Activated naive CD8-positive, alpha-beta T cell treated with anti-CD3 and anti-CD28 coated beads, Interleukin-2, amount 10 ng/mL, durations not matched to agents 7 days and 5 days (primary cell): ENCODE measurements around the gene PLXDC2. TPM values are rescaled to one million over a fixed set of nuclear protein-coding genes. Genes with fewer than 3 reads are reported as not detected.
"Not testable (repeated sequence)": the region's sequence is repeated elsewhere in the genome, so short reads cannot be mapped to it uniquely, and the experiment has no call there.

Experiments used
- ATAC-seq: fragments of 150-1000 bp; cut with Tn5 transposase; one replicate; pipeline ENCODE4 v1.10.0; 2021; ENCODE audit warnings: low read depth, moderate library complexity
- POLR2A ChIA-PET: fragments of 350-600 bp; sonication (Branson Sonifier 250); formaldehyde crosslinking; loops from one replicate; lab custom pipeline; 2021; ENCODE audit warnings: antibody characterized with exemption; lab: Charles Lee
- DNase-seq: peaks from one replicate; pipeline ENCODE4 v3.0.0; 2021
- H3K27ac Mint-ChIP-seq: one replicate; pipeline ENCODE4 v1.8.0; 2022; ENCODE audit warnings: mild to moderate bottlenecking, mixed read lengths
- H3K27me3 Mint-ChIP-seq: one replicate; pipeline ENCODE4 v1.8.0; 2022; ENCODE audit warnings: mild to moderate bottlenecking, moderate library complexity, mixed read lengths
- H3K36me3 Mint-ChIP-seq: one replicate; pipeline ENCODE4 v1.8.0; 2021; ENCODE audit warnings: mild to moderate bottlenecking, mixed read lengths
- H3K4me1 Mint-ChIP-seq: one replicate; pipeline ENCODE4 v1.8.0; 2021; ENCODE audit warnings: mixed read lengths
- H3K4me3 Mint-ChIP-seq: one replicate; pipeline ENCODE4 v1.8.0; 2022; ENCODE audit warnings: mild to moderate bottlenecking, moderate library complexity, mixed read lengths
- H3K9me3 Mint-ChIP-seq: one replicate; pipeline ENCODE4 v1.8.0; 2021; ENCODE audit warnings: mixed read lengths
- total RNA-seq, 2 experiments: library from RNA; stranded (reverse); gene quantifications; one replicate each; pipeline ENCODE4 v1.2.3, GENCODE V29; 2021

The PLXDC2 gene
- total RNA-seq, 2 experiments from 2014 or later = 0.86 to 1.0 TPM

DNA sequence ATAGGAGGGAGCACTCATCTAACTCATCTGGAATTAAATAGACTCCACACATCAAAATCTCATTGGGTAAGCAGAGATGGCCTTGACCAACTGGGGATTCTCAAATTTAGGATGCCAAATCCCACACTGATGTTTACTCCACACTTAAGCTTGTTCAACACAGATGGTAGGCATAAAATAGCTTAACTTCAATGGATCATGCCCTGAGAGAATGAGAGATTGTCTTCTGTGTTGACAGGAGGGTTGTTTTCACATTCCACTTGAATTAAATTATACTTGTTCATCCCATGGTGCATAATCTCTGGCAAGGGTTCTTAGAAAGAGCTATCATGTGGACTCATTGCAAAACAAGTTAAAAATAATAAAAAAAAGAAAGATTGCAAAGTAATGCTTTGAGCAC, 391.4 kb downstream of the PLXDC2 start:
- DNase-seq (no peak), ATAC-seq (no peak)
- Mint-ChIP-seq H3K9me3 (peaks cover 4% of the 10 kb centered on the region), H3K27me3 (no peaks in the 10 kb centered on the region), H3K27ac (no peak overlapping the region), H3K4me1 (no peaks in the 10 kb centered on the region), H3K36me3 (no peaks in the 10 kb centered on the region), H3K4me3 (no peak overlapping the region)
- POLR2A ChIA-PET = no interaction called here

DNA sequence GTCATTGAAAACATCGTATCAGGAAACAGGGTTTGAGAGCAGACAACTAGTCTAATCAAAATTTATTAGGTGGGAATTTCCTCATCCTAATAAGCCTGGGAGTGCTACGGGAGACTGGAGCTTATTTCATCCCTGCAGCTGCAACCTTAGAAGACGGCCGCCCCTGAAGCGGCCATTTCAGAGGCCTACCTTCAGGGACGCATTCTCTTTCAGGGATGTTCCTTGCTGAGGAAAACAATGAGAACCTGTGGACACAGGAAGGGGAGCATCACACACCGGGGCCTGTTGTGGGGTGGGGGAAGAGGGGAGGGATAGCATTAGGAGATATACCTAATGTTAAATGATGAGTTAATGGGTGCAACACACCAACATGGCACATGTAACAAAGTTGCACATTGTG, 392.9 kb downstream of the PLXDC2 start:
- POLR2A ChIA-PET, ATAC-seq: not testable (repeated sequence)

DNA sequence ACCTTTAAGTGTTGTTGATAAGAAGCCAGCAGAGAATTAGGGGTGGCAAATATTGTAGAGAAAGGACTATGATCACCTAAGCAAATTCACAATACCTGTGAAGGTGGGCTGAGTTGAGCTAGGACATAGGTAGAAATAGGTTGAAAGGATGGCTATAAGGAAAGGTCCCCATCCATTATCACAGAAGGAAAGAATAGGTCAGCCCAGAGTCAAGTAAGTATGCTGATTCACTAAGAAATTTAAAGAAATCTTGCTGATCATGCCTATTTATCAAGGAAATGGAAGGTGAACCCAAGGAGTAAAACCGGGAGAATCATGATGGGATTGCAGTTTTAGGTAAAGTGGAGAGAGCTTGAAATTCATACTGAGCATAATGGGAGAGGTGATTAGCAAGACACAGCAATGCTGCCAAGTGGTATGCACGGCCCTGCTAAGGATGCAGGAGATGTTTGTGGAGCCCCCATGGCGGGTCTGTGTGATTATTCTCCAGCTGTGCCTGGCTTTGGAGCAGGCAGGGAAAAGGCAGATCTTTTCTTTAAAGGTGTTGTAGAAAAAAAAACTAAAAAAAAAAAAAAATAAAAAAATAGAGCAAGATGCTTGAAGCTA, 399.4 kb downstream of the PLXDC2 start:
- H3K4me1 Mint-ChIP-seq = no peaks in the 10 kb centered on the region
- no peak for DNase-seq
- no peaks in the 10 kb centered on the region for H3K27me3 Mint-ChIP-seq
- no peak overlapping the region for H3K4me3 Mint-ChIP-seq
- H3K9me3 Mint-ChIP-seq = peaks cover 2% of the 10 kb centered on the region
- POLR2A ChIA-PET = no interaction called here
- no peak overlapping the region for H3K27ac Mint-ChIP-seq
- H3K36me3 Mint-ChIP-seq = no peaks in the 10 kb centered on the region
- no peak for ATAC-seq

More for the DNA sequence above, 392.9 kb downstream of the PLXDC2 start:
- not testable (repeated sequence) for DNase-seq, H3K27me3 Mint-ChIP-seq, H3K27ac Mint-ChIP-seq, H3K4me1 Mint-ChIP-seq, H3K9me3 Mint-ChIP-seq, H3K4me3 Mint-ChIP-seq, H3K36me3 Mint-ChIP-seq

DNA sequence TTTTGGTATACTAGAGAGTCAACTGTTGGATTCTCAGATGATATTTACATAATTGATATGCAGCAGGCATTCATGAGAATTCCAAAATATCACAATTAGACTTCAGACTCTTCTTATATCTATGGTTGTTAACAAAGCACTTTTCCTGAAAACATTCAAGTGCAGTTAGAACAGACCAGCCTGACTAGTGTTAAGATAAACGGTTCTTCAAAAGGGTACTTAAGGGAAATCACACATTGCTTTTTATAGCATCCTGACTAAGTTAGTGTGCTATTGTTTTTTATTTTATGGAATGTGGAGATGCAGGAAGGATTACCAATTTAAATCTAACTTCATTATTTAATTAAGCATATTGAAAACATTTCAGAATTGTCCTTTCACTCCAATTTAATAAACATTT, 405.1 kb downstream of the PLXDC2 start:
- POLR2A ChIA-PET = no interaction called here
- no peak overlapping the region for H3K4me3 Mint-ChIP-seq
- no peak overlapping the region for H3K27ac Mint-ChIP-seq
- no peaks in the 10 kb centered on the region for H3K27me3 Mint-ChIP-seq
- no peaks in the 10 kb centered on the region for H3K36me3 Mint-ChIP-seq
- H3K4me1 Mint-ChIP-seq = no peaks in the 10 kb centered on the region
- ATAC-seq = no peak
- DNase-seq = no peak
- H3K9me3 Mint-ChIP-seq = no peaks in the 10 kb centered on the region

DNA sequence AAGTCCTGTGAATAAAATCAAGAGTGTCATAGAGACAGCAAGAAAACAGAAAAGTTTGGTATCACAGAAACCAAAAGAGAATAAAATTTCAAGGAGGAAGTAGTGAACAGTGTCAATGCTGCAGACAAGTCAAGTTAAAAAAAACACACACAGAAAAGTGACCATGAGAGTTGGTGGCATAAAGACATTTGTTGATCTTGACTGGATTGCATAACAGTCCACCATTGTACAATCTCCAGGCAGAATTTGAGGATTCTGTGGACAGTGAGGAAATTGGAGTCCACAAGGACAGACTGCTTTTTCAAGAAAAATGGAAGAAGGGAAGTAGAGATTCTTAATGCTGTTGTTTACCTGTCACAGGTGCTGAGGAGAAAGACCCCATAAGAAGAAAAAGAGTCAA, 412.5 kb downstream of the PLXDC2 start:
- POLR2A ChIA-PET = no interaction called here
- Mint-ChIP-seq H3K4me3 (no peak overlapping the region), H3K27me3 (no peaks in the 10 kb centered on the region), H3K4me1 (no peaks in the 10 kb centered on the region), H3K9me3 (peaks cover 3% of the 10 kb centered on the region), H3K27ac (no peak overlapping the region), H3K36me3 (no peaks in the 10 kb centered on the region)
- ATAC-seq = no peak
- no peak for DNase-seq

DNA sequence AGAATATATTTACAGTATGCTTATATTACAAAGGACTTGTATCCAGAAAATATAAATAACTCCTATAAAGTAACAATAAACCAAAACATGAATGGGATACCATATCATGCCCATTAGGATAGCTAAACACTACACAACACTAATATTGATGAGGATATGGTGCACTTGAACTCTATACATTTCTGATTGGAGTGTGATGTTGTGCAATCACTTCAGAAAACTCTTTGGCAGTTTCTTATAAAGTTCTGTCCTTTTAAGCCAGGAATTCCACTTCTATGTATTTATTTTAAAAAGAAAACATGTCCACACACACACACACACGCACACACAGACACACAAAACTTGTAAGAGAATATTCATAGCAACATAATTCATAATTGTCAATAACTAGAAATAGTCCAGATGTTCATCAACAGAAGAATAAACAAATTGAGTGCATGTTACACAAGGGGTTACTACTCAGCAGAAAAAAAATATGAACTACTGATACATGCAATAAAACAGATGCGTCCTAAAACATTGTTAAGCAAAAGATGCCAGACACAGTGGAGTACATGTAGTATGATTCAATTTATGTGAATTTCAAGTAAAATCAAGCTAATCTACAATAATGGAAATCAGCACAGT, 416.0 kb downstream of the PLXDC2 start:
- H3K27me3 Mint-ChIP-seq = no peaks in the 10 kb centered on the region
- ATAC-seq (no peak), DNase-seq (no peak)
- H3K4me3 Mint-ChIP-seq = no peak overlapping the region
- peaks cover 3% of the 10 kb centered on the region for H3K9me3 Mint-ChIP-seq
- POLR2A ChIA-PET = no interaction called here
- H3K36me3 Mint-ChIP-seq = no peaks in the 10 kb centered on the region
- no peaks in the 10 kb centered on the region for H3K4me1 Mint-ChIP-seq
- H3K27ac Mint-ChIP-seq = no peak overlapping the region

DNA sequence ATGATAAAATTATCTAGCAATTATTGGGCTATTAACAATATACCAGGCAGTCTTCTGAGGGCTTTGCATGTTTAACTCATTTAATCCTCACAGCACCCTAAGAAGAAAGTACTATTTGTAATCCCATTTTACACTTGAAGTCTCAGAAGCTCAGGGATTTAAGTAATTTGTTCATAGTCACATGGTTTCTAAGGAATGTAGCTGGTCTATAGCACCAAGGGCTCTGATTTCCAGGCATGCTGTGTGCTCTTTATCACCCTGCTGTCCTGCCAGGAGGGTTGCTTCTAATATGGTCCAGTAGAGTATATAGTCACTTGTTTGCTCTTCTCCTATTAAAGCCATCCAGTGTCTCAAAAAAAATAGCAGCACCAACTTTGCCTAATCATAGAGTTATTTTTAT, 417.2 kb downstream of the PLXDC2 start:
- Mint-ChIP-seq H3K27me3 (no peaks in the 10 kb centered on the region), H3K36me3 (no peaks in the 10 kb centered on the region), H3K27ac (no peak overlapping the region), H3K9me3 (peaks cover 1% of the 10 kb centered on the region), H3K4me1 (no peaks in the 10 kb centered on the region), H3K4me3 (no peak overlapping the region)
- DNase-seq (no peak), ATAC-seq (no peak)
- POLR2A ChIA-PET = no interaction called here

DNA sequence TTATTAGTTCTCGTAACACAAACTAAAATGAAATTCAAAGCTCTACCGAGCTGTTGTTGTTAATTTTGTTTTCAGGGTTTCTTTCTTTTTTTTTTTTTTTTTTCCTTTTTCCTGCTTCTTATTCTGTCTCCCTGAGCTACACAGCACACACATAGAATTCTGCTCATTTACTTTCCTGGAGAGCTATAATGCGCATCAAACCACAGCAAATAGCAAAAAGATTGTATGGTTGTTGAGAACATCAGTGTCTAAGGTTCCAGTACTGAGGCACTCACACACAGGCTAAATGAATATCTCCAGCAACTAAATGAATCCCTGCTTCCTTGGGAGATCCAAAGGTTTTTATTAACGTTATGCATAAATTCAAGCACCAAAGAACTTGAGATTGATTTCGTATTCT, 418.3 kb downstream of the PLXDC2 start:
- no peaks in the 10 kb centered on the region for H3K27me3 Mint-ChIP-seq
- POLR2A ChIA-PET = no interaction called here
- H3K9me3 Mint-ChIP-seq = peaks cover 3% of the 10 kb centered on the region
- ATAC-seq (no peak), DNase-seq (no peak)
- no peaks in the 10 kb centered on the region for H3K4me1 Mint-ChIP-seq
- no peaks in the 10 kb centered on the region for H3K36me3 Mint-ChIP-seq
- no peak overlapping the region for H3K27ac Mint-ChIP-seq
- no peak overlapping the region for H3K4me3 Mint-ChIP-seq

DNA sequence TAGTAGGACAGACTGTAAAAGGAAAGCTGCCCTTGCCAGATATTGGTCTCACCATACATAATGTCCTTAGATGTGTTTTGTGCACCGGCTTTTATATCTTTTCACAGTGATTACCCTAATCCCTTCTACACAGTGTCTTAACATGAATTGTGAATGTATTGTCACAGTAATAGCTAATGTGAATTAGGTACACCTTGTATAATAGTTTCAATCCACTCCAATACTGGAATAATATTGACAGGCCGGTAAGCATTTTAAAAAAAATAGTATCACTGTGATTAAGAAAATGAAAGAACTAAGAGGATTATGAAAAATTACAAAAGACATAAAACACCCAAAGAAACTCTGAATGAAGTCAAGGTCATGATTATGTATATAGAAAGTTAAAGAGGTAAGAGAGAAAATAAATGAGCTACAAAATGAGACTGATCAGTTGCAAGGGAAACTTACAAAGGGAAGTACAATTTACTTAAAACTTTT, 420.9 kb downstream of the PLXDC2 start:
- Mint-ChIP-seq H3K4me3 (no peak overlapping the region), H3K27me3 (no peaks in the 10 kb centered on the region), H3K27ac (no peak overlapping the region), H3K36me3 (no peaks in the 10 kb centered on the region), H3K4me1 (no peaks in the 10 kb centered on the region), H3K9me3 (peaks cover 5% of the 10 kb centered on the region)
- ATAC-seq (no peak), DNase-seq (no peak)
- POLR2A ChIA-PET = no interaction called here

DNA sequence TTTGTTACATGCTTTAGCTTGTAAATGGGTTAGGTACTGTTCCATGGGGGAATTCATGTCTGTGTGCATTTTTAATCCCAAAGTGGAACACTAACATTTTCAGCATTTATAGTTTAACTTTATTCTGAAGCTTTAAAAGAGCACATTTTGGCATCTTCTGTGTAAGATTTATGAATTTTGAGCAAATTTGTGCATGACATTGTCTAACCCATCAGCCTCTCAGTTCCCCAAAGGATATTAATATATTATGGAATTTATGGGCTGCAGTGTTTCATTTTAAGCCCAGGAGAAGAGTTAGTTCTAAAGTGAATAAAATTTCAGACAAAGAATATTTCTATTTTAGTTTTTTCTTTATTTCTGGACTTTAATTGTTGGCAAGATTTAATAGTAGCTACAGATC, 421.4 kb downstream of the PLXDC2 start:
- ATAC-seq (no peak), DNase-seq (no peak)
- no peak overlapping the region for H3K4me3 Mint-ChIP-seq
- no peaks in the 10 kb centered on the region for H3K4me1 Mint-ChIP-seq
- H3K36me3 Mint-ChIP-seq = no peaks in the 10 kb centered on the region
- POLR2A ChIA-PET = no interaction called here
- no peaks in the 10 kb centered on the region for H3K27me3 Mint-ChIP-seq
- H3K27ac Mint-ChIP-seq = no peak overlapping the region
- H3K9me3 Mint-ChIP-seq = peaks cover 3% of the 10 kb centered on the region

DNA sequence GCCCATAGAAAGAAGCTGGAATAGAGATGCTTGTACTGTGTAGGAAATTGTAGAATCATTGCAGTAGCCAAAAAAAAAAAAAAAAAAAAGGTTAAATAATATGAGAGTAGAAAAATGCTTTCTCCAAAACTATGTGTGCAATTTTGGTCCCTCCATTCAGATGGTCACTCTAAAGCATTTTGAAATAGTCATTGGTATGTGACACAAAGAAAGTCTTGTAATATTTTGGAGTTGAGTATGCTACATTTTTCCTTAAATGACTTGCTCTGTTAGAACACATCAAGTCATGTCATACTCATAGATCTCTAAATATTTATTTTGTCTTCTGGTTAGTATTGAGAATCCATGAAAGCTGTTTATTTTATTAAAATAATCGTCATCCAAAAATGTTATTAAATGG, 424.4 kb downstream of the PLXDC2 start:
- Mint-ChIP-seq H3K9me3 (peaks cover 3% of the 10 kb centered on the region), H3K4me3 (no peak overlapping the region), H3K27me3 (no peaks in the 10 kb centered on the region), H3K36me3 (no peaks in the 10 kb centered on the region), H3K4me1 (no peaks in the 10 kb centered on the region), H3K27ac (no peak overlapping the region)
- DNase-seq (no peak), ATAC-seq (no peak)
- POLR2A ChIA-PET = no interaction called here

DNA sequence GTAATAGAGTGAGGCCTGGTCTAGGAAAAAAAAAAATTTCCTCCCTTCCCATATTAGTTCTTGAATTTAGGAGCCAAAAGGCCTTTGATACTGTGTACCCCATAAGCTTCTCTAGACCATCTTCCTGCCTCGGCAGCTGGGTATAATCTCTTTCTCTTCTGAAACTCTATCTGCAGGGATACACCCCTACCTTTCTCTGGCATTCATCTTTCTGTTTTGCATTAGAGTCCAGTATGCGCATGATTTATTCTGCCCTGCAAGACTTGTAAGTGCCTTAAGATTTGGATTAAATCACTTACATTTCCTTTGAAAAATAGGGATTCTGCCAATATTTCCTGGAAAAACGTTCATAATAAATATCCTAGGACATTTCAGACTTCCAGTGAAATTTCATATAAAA, 431.2 kb downstream of the PLXDC2 start:
- Mint-ChIP-seq H3K27ac (no peak overlapping the region), H3K36me3 (no peaks in the 10 kb centered on the region), H3K4me3 (no peak overlapping the region), H3K9me3 (no peaks in the 10 kb centered on the region), H3K27me3 (no peaks in the 10 kb centered on the region), H3K4me1 (no peaks in the 10 kb centered on the region)
- POLR2A ChIA-PET = no interaction called here
- DNase-seq (no peak), ATAC-seq (no peak)

DNA sequence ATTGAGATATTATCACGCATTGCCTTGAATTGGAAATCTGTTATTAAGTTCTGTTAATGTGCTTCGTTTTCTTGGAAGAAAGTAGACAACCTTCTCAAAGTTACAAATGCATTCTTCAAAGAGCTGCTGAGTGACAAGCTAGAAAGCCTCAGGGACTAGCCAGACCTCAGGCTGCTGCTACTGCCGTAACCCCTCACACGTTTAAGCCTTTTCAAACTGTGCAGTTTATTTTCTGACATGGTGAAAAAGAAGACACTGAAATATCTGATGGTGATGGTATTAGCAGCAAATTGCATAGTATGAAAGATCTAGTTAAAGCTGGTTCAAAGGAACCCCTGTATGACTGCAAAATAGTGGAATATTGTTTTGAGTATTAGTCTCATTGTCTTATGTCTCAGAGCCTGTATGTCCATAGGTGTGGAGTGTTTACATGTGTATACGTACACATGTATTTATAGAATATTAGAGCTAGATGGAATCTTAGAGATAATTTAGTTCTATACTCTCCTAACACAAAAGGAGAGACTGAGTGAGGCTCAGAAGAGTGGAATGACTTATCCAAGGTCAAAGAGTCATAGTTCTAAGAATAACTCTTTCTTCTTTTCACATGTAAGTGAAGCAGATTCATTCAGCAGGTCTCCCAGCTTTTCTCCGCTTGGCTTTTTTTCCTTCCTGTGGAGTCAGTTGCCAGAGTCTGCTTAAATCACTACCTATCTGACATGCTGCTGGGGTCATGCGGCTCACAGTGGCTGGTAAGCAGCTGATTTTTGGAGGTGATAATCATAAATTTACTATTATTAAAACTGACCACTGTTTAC, 431.9 kb downstream of the PLXDC2 start:
- Mint-ChIP-seq H3K9me3 (no peaks in the 10 kb centered on the region), H3K4me3 (no peak overlapping the region), H3K27me3 (no peaks in the 10 kb centered on the region), H3K27ac (no peak overlapping the region), H3K4me1 (no peaks in the 10 kb centered on the region), H3K36me3 (no peaks in the 10 kb centered on the region)
- ATAC-seq (no peak), DNase-seq (no peak)
- POLR2A ChIA-PET = no interaction called here

DNA sequence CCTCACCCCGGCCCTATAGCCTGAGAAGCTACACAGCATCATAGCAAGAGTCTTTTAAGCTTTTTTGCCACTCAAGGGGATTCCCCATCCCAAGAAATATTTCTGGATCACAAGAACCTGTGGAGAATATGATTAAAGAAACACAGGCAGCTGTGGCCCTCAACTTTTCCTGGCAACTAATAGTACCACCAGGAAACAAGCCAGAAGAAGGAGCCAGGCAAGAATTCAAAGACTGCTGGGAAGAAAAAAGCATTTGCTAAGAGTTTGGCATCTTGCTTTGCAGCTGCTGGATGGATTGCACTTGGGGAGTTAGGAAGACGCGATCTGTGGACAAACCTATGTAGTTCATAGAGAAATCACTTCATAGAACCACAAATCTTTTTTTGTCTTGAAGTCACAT, 437.8 kb downstream of the PLXDC2 start:
- no peak for DNase-seq
- Mint-ChIP-seq H3K27ac (no peak overlapping the region), H3K4me3 (no peak overlapping the region), H3K36me3 (no peaks in the 10 kb centered on the region), H3K9me3 (no peaks in the 10 kb centered on the region), H3K4me1 (no peaks in the 10 kb centered on the region), H3K27me3 (no peaks in the 10 kb centered on the region)
- POLR2A ChIA-PET = no interaction called here
- no peak for ATAC-seq
